Activated CD8-positive, alpha-beta memory T cell treated with anti-CD3 and anti-CD28 coated beads for 48 hours (primary cell): ENCODE data around the gene LRRC27.

Experiments
- DNase-seq, 3 experiments: peaks; one replicate each; pipeline ENCODE4 v3.0.0-alpha.2; 2020; ENCODE audit warnings: low read depth in 2 of 3, low spot score in 2 of 3

Gene LRRC27

DNA sequence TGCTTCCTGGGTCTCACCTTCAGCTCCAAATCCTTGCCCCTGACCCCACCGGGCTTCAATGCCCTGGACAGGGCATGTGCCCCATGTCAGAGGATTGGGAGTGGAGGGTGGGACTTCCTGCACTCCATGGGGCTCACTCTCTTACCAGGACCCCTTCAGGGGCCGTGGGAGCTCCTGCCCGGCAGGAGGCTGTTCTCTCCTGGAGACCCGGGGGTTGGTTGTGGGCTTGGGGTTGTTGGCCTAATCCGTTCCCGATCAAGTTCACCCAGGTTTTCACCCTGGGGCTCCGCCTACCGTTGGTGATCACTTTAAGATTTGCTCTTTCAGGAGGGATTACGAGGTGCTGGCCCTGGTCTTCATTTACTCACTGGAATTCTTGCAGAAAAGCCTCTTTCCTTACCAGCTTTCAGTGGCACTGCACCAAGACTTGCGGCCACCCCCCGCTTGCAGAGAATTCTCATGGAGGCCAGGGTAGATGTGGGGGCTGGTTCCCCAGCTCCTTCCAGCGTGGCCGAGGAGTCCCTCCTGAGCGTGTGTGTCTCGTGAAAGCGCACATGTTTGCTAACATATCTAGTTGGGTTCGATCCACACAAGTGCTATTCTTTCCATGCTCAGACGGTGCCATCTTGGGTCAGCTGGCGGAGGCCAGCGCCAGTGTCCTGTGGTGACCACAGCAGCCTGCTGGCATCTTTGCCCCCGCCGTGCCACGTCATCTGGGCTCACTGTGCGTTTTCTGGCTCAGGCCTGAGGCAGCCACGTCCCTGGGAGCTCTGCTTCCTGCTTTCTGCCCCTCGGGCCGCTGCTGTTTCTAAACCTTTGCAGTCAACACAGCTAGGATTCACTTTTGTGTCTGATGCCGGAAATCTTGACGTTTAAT, 80.6 kb downstream of the LRRC27 start:
- DNase-seq: no peak

DNA sequence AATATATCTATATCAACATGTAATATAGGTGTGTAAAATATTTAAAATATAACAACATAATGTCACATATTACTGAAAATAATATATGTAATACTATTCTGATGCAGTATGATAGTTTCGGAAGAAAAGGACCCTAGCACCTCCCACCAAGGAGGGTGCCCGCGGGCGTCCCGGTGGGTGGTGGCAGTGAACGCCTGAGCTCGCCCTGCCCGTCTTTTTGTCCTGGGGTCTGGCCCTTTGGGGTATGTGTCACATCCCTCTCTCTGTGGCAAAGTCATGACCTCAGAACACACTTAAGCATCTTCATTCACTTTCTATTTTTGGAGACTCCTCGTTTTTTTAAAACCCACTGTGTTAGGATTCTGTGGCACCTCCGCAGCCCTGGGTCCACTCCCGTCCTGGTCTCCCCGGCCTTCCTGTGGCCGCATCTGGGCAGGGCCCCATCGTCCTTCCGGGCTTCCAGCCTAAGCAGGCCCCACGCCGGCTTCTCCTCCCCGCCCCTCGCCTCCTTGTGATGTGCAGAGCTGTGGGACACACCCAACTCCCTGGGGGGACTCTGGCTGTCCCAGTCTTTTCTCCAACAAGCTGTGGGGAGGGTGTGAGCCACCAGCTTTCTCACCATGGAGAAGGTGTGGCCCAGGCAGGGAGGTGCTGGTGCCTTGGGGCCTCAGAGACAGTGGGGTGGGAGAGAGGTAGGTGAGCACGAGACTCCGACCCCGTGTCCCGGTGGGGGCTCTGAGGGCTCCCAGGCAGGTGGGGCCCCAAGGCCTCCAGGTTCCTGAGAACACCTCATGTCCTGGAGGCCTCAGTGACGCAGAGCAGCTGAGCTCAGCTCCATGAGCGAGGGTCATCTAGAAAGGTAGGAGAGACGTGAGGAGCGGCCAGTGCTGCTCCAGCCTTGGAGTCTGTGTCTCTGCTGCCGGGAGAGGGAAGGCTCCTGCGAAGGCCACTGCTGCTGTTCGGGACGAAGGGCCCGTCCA, 81.5 kb downstream of the LRRC27 start:
- DNase-seq: no peak

DNA sequence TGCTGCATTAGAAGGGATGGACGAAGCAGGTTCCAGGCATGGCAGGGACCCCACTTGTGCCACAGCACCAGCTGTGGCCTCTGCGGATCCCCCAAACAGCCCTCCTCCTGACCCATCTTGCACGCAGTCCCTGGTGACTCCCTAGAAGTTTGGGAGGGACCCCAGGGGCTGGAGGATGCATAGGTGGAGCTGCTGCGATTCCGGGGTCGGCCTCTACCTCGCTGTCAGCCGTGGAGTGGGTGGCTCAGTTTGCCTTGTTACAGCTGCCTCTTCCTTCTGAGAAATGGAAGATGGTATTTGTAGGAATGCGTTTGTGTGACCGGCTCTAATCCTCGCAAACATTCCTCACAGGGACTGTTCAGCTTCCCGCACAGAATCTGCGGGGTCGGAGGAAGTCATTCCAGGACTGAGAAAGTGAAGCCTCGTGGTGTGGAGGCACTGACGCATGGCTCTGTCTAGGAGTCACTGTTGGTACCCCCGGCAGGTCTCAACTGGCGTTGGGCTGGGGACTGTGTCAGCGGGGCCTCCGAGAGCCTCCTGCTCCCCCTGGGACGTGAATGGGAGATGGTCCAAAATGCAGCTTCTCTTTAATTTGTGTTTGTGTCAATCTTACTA, 82.5 kb downstream of the LRRC27 start:
- no peak for DNase-seq

DNA sequence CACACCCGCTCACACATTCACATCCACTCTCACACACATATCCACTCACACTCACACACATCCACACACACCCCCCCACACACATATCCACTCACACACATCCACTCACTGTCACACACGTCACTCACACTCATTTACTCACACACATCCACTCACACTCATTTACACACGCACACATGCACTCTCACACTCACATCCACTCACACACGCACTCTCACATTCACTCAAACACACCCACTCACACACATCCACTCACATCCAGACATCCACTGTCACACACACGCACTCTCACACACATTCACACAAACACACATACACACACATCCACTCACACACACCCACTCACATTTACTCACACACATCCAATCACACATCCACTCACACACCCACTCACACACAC, 83.3 kb downstream of the LRRC27 start:
- DNase-seq: no peak

DNA sequence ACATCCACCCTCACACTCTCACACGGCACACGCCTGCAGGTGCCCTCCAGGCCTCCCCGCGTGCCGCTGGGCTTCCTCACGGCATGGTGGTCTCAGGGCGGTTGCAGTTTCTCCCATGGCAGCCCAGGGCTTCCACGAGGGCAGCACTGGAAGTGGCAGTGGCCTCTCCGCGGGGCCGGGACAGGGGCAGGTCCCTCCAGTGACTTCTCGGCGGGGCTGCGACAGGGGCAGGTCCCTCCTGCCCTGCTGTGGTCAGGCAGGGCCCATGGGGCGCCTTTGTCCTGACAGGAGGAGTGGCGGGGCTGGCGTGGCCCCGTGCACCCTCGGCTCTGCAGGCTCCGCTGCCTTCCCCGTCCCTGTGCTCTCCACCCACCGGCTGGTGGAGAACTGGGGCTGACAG, 84.0 kb downstream of the LRRC27 start:
- DNase-seq: no peak

DNA sequence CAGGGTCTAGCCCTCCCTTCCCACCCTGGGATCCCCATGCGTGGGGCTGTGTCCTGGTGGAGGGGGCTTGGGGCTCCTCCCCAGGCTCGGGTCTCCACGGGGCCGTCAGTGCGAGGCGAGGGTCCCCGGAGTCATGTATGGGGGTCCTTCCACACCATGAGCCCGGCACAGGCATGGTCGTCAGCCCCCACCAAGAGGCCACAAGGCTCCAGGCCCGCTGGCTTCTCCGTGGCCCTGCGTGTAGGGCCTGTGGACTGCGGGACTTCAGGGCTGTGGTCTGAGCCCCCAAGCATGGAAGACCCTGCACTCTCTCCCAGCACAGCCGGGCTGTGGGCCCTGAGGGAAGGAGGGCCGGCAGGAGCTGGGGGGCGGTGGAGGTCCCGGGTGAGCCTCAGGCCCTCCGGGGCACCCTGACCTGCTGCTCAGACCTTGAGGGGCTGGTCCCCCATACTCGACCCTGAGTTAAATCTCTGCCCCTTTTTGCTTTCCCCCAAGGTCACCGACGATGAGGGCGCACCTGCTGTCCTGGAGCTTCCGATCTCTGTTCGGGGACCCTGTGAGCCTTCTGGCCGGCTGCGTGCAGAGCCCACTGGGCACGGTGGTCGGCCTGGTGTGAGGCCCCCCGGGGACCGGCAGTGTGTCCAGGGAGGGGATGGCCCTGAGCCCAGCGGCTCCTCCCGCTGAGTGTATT, 84.7 kb downstream of the LRRC27 start:
- DNase-seq: no peak

DNA sequence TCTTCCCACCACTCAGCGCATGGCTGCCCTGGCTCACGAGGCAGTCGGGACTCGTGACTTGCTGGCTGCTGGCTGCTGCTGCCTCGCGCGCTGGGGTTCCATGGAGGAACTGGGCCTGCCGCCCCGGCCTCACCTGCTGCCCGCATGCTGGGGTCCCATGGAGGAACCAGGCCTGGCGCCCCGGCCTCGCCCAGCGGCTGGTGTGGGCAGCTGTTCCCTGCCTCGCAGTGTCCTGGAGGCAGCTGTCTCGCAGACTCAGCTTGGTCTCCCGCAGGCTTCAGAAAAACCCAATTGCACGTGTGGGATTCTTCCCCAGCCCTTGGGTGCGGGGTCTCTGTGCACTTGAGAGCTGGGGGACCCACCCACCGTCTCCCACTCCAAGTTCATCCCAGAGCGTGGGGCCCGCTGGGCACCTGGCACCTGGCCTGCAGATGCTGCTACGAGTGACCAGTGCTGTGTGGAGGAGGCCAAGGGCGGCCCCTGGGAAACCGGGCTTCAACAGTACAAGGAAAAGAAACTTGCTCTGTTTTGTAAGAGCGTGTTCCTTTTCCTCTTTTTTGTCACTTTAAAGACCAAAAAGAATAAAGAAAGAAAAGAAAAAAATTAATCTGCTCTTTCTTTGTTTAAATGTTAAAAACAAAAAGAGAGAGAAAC, 85.4 kb downstream of the LRRC27 start:
- no peak for DNase-seq

DNA sequence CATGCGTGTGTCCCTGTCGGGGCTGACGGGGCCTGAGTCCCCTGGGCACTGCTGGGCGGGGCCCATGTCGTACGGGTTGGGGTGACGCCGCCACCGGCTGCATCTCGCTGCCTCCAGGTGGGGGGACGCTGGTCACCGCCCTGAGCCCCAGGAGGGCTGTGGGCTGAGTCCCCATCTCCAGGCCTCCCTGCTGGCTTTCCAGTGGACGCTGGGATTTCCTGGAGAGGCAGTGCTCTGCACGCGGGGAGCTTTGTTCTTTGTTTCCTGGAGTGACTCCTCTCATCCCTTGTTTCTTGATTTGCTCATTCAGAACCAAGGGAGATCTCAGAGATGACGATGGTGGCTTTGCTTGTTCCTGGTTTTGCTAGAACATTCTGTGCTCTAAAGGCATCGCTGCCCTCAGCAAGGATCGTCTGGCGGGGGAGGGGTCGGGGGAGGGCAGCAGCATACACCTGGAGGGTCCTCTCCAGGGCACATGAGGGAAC, 86.0 kb downstream of the LRRC27 start:
- DNase-seq: no peak

DNA sequence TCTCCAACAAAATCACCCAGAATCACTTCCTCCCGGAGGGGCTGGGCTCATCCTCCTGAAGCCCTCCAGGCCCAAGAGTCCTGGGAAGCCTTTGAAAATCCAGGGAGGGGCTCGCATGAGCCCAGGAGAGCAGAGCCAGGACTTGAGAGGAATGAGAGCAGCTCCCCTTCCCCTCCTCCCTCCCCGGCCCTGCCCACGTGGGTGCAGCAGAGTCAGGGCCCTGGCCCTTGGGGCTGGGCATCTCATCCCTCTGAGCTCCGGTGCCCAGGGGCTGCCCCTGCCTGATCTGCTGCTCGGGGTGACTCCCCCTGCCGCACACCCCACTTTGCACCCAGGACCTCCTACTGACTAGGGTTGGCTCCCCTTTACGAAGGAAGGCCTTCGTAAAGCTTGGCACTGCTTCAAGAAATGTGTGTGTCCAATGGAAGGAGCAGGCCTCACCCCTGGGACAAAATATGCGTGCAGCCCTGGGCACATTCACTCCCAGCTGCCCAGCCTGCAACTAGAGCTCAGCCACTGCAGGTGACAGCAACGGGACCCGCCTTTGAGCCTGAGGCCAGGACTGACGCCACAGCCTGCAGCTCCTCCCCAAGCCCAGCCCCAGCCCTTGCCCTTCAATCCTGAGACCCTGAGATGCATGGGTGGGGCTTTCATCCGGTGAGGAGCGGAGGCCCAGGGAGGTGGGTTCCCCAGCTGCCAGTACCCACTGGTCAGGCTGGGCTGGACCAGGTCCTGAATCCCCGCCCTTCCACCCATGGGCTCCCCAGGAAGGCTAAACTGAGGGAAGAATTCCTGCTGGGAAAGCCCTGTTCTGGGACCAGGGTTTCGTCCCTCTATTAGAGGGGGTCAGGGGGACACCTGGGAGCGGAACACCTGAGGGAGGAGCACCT, 86.8 kb downstream of the LRRC27 start:
- no peak for DNase-seq

DNA sequence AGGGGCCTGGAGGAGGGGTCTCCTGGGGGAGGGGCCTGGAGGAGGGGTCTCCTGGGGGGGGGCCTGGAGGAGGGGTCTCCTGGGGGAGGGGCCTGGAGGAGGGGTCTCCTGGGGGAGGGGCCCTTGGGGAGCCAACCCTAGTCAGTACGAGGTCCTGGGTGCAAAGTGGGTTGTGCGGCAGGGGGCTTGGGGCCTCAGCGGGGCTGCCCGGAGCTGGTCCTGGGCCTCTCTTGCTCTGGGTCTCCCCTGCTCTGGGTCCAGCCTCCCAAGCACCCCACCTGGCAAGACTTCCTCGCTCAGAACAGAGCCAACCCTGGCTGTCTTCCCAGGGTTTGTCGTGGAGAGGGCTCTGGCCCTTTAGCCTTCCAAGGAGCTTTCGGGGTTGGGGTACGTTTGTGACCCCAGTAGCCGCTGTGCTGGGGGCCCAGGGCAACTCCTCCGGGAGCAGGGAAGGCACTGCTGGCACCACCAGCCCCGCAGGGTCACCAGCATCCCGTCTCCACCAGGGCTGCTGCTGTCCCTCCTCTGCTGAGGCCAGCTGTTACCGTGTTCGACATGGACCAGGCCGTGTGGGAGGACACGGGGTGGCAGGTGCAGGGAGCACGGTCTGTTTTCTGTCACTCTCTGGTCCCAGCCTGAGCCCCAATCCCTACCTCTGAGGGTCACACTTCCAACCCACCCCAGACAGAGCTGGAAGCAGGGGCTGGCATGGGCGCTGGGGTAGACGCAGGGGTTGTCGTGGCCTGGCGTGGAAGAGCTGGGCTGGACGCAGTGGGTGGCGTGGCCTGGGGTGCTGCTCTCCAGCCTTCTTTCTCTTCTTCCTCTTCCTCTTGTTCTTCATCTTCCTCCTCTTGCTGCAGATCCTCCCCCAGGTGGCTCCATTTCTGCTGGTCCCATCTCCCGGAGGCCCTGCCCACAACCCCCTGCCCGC, 87.8 kb downstream of the LRRC27 start:
- DNase-seq: no peak

DNA sequence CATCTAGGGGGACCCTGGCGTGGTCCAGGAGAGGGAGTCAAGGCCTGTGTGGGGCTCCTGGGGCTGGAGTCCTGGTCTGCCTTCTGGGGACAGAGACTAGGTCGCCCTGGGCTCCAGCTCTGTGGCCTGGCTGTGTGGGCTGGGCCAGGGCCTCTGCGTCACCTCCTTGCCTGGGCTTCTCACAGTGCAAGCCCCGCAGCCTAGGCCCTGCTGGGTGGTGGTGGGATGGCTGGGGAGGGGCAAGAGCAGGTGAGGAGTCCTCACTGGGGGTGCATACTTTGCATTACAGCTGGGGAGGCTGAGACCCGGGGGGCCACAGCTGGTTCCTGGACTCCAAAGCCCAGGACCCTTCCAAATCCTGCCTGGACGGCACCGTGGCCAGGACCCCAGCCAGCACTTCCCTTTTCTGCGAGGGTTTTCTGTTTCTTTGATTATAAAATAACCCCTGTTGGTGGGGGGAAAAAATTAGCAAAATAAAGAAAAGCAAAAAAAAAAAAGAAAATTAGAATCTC, 88.5 kb downstream of the LRRC27 start:
- DNase-seq: no peak

DNA sequence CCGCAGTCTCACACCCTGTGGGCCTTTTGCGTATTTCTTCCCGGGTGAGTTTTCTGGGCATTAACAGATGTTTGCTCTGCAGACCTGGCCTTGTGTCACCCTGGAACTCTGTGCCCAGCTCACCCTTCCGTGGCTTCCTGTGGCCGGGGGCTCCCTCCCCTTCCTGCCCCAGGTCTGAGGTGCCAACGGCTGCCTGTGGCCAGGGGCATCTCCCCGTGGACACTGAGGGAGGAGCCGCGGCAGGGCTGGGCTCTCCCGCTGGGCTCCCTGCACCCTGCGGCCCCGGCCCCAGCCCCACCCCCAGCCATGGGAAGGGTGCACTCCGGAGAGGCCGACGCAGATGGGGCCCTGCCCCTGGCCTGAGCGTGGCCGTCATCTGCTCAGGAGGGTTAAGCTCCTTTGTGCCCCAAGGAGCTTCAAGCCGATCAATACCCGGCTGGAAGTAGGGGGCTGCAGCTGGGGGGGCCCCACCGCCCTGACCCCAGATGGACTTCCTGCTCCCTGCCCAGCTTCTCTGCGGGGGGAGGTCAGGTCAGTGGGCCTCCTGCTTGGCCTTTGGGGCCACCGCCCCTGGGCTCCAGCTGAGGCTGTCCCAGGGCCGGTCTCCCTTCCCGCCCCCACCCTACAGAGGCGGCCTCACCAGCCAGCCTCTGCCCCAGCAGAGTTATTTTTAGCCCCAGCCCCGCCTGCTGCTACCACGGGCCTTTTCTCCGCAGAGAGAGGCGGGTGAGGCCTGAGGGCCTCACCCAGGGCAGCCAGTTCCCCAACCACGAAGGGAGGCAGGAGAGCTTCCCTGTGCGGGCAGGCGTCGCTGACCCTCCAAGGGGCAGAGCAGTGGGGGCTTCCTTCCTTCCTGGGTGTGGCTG, 89.2 kb downstream of the LRRC27 start:
- DNase-seq: no peak

DNA sequence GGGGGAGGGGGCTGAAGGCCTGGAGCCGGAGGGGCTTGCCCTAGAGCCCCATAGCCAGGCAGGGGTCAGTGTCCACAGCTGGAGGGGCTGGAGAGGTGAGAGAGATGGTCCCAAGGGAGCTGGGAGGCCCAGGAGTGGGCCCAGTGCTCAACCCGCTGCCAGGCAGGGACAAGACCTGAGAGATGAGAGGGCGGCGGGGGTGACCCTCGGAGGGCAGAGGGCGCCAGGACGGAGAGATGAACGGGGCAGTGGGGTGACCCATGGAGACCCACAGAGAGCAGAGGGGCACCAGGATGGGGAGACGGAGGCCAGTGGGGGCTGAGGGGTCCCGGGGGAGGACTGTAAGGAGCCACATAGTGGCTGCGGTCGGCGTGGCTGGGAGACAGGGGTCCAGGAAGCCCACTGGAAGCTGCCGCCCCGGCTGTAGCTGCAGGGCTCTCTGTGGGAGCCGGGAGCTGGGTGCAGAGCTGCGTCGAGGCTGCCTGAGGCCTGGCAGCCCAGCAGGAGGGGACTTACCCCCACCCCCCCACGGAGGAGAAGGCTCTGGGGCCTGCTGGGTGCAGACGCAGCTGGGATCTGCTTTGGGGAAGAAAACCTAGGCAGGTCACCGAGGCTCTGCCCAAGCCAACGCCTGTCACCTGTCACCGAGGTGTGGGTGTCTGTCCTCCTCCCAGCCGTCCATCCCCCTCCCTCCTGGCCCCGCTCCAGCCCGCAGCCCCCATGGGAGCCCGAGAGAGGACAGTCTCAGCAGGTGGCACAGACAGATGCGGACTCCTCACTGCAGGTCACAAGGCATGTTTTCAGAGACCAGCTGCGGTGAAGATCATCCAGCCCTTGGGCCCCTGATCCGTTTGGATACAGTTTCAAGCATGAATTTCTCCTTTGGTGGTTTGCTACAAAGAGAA, 90.1 kb downstream of the LRRC27 start:
- DNase-seq: no peak

DNA sequence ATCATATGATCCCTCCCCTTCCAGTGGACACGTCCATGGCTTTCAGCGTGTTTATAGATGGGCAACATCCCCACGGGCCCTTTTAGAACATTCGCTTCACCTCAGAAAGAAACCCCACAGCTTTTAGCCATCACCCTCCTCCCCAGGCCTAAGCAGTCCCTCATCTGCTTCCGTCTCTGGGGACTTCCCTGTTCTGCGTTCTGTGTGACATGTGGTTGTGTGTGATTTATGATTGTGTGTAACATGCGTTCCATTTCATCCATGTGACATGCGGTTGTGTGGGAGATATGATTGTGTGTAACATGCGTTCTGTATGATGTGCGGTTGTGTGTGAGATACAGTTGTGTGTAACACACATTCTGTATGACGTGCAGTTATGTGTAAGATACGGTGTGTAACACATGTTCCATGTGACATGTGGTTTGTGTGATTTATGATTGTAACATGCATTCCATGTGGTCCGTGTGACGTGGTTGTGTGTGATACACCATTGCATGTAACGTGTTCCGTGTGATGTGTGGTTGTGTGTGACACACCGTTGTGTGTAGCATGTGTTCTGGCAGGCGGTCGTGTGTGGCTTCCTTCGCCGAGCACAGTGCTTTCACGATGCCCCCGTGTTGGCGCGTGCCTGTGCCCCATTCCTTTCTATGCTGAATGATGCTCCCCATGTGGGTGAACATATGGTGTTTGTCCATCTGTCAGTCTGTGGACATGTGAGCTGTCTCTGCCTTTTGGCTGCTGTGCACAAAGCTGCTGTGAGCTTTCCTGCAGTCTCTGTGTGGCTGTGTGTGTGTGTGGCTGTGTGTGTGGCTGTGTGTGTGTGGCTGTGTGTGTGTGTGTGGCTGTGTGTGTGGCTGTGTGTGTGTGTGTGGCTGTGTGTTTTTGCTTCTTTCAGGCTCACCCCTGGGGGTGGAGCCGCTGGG, 91.2 kb downstream of the LRRC27 start:
- DNase-seq: no peak
